Mesothelial cell of epicardium (in vitro differentiated cells): ENCODE measurements around the gene C16orf92. TPM values are rescaled to one million over a fixed set of nuclear protein-coding genes. Genes with fewer than 3 reads are reported as not detected.

Source experiments
- DNase-seq, 2 experiments: peaks; one replicate each; pipeline ENCODE4 v3.0.0; 2021; ENCODE audit warnings: low spot score in 2 of 2; ENCODE audit not compliant: unreplicated experiment in 2 of 2
- H3K27ac Mint-ChIP-seq: 2 replicates; pipeline ENCODE4 v1.8.0; 2021; ENCODE audit warnings: mixed read lengths
- H3K27me3 Mint-ChIP-seq: 2 replicates; pipeline ENCODE4 v1.8.0; 2021; ENCODE audit warnings: low read depth, mixed read lengths
- H3K36me3 Mint-ChIP-seq: 2 replicates; pipeline ENCODE4 v1.8.0; 2021; ENCODE audit warnings: mixed read lengths
- H3K4me1 Mint-ChIP-seq: 2 replicates; pipeline ENCODE4 v1.8.0; 2021; ENCODE audit warnings: mixed read lengths
- H3K4me3 Mint-ChIP-seq: 2 replicates; pipeline ENCODE4 v1.8.0; 2021; ENCODE audit warnings: mild to moderate bottlenecking, moderate library complexity, mixed read lengths
- H3K9me3 Mint-ChIP-seq: 2 replicates; pipeline ENCODE4 v1.8.0; 2021; ENCODE audit warnings: mixed read lengths
- CTCF ChIP-seq: fragments of 200-600 bp; sonication (generic); IDR thresholded peaks from one replicate; pipeline ENCODE4 v1.5.0; 2021; ENCODE audit warnings: antibody characterized with exemption; ENCODE audit not compliant: unreplicated experiment
- total RNA-seq: library from RNA; stranded (reverse); gene quantifications from 3 replicates; pipeline ENCODE4 v1.2.1, GENCODE V29; 2021

The C16orf92 gene
- total RNA-seq, 1 donor from 2014 or later = not detected

- peaks cover 3% of the 10 kb centered on the region for H3K36me3 Mint-ChIP-seq
- H3K4me1 Mint-ChIP-seq = peaks cover 24% of the 10 kb centered on the region
- peak overlapping the region; percentile 90 for H3K27ac Mint-ChIP-seq
- no peak for TF ChIP-seq CTCF
- no peaks in the 10 kb centered on the region for H3K27me3 Mint-ChIP-seq
- no peak overlapping the region for H3K4me3 Mint-ChIP-seq
- DNase-seq = no peak
- H3K9me3 Mint-ChIP-seq = no peaks in the 10 kb centered on the region
Observed at GRCh38 chr16:30060836-30061554, 38.0 kb downstream of the C16orf92 start.

- Mint-ChIP-seq H3K36me3 (peaks cover 10% of the 10 kb centered on the region), H3K27me3 (no peaks in the 10 kb centered on the region), H3K9me3 (no peaks in the 10 kb centered on the region), H3K4me1 (peaks cover 40% of the 10 kb centered on the region), H3K4me3 (peak overlapping the region; percentile 87), H3K27ac (peak overlapping the region; percentile 99)
- no peak for DNase-seq
- TF ChIP-seq CTCF = no peak
Observed at GRCh38 chr16:30063278-30063892, 40.4 kb downstream of the C16orf92 start.

GRCh38 chr16:30063893-30064728 is 41.1 kb downstream of the C16orf92 start:
- Mint-ChIP-seq H3K9me3 (no peaks in the 10 kb centered on the region), H3K4me1 (peaks cover 43% of the 10 kb centered on the region), H3K4me3 (peak overlapping the region; percentile 87), H3K36me3 (peaks cover 11% of the 10 kb centered on the region), H3K27me3 (no peaks in the 10 kb centered on the region), H3K27ac (peak overlapping the region; percentile 99)
- no peak for TF ChIP-seq CTCF
- peak in 1 of 2 experiments; percentile 55 for DNase-seq

GRCh38 chr16:30064729-30065101 is 41.7 kb downstream of the C16orf92 start:
- Mint-ChIP-seq H3K4me3 (peak overlapping the region; percentile 87), H3K27me3 (no peaks in the 10 kb centered on the region), H3K4me1 (peaks cover 48% of the 10 kb centered on the region), H3K9me3 (no peaks in the 10 kb centered on the region), H3K27ac (peak overlapping the region; percentile 99), H3K36me3 (peaks cover 16% of the 10 kb centered on the region)
- no peak for TF ChIP-seq CTCF
- DNase-seq = no peak

GRCh38 chr16:30065102-30065942 is 42.3 kb downstream of the C16orf92 start, which contains the start of gene ALDOA:
Gene ALDOA, plus strand, starts transcription at chr16:30065760. Its CDS starts 1,138 bp downstream, at chr16:30066898.
- Mint-ChIP-seq H3K4me3 (peak within 1 kb of the TSS; percentile 87), H3K4me1 (peaks cover 50% of the 10 kb centered on the region), H3K27ac (peak within 1 kb of the TSS; percentile 99), H3K27me3 (no peaks in the 10 kb centered on the region), H3K36me3 (peaks cover 19% of the 10 kb centered on the region), H3K9me3 (no peaks in the 10 kb centered on the region)
- TF ChIP-seq CTCF = no peak
- peak; percentile 91 to 94 for DNase-seq
